Measurements from ENCODE around the gene DUSP22. TPM values are rescaled to one million over a fixed set of nuclear protein-coding genes. Genes with fewer than 3 reads are reported as not detected.

The DUSP22 gene
- total RNA-seq, 1 donor from 2014 or later: 61.2 TPM

DNA sequence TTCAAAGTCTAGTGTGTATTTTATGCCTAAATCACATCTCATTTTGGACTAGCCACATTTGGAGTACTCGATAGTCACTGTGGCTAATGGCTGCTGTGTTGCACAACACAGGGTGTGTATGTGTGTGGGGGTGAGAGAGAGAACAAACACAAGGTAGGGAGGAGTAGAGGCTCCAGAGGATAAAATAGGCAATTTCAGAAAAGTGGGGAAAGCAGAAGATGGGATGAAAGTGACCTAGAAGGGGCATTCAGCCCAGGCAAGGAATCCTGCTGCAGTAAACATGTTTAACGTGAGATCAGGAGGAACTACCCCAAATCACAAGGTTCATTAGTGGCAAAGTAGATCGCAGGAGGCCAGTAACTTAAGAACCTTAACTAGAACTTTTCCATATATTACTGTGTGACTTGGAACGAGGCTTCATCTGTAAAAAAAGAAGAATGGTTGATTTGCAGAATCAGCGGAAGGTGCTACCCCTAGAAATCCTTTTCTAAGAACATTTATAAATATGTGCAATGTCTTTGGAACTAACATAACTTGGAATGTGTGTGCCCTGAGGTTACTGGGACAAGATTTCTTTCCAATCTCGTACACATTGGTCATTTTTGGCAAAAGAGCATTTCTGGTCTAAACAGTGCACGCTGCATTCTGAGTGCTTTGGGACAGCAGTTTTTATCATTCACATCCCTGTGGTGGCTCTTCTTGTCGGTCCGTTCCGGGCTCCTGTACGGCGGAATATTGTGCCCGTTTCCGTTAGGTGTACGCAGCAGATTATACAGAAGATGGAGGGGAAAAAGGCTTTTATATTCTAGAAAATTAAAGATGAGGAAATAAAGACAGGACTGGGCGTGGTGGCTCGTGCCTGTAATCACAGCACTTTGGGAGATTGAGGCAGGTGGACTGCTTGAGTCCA is 2.6 kb downstream of the DUSP22 start:
- Histone ChIP-seq H3K27me3 (no peaks in the 10 kb centered on the region), H3K9me3 (no peaks in the 10 kb centered on the region), H3K4me1 (peaks cover 66% of the 10 kb centered on the region), H3K27ac (no peak overlapping the region), H3K36me3 (no peaks in the 10 kb centered on the region), H3K4me3 (no peak overlapping the region)
- TF ChIP-seq, protein P1, sequence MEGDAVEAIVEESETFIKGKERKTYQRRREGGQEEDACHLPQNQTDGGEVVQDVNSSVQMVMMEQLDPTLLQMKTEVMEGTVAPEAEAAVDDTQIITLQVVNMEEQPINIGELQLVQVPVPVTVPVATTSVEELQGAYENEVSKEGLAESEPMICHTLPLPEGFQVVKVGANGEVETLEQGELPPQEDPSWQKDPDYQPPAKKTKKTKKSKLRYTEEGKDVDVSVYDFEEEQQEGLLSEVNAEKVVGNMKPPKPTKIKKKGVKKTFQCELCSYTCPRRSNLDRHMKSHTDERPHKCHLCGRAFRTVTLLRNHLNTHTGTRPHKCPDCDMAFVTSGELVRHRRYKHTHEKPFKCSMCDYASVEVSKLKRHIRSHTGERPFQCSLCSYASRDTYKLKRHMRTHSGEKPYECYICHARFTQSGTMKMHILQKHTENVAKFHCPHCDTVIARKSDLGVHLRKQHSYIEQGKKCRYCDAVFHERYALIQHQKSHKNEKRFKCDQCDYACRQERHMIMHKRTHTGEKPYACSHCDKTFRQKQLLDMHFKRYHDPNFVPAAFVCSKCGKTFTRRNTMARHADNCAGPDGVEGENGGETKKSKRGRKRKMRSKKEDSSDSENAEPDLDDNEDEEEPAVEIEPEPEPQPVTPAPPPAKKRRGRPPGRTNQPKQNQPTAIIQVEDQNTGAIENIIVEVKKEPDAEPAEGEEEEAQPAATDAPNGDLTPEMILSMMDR (IDR thresholded peaks at IDR 0.05): no peak
- ATAC-seq: no peak
- intact Hi-C loops (cut with DNase I): no loop called here
- no peak for DNase-seq

DNA sequence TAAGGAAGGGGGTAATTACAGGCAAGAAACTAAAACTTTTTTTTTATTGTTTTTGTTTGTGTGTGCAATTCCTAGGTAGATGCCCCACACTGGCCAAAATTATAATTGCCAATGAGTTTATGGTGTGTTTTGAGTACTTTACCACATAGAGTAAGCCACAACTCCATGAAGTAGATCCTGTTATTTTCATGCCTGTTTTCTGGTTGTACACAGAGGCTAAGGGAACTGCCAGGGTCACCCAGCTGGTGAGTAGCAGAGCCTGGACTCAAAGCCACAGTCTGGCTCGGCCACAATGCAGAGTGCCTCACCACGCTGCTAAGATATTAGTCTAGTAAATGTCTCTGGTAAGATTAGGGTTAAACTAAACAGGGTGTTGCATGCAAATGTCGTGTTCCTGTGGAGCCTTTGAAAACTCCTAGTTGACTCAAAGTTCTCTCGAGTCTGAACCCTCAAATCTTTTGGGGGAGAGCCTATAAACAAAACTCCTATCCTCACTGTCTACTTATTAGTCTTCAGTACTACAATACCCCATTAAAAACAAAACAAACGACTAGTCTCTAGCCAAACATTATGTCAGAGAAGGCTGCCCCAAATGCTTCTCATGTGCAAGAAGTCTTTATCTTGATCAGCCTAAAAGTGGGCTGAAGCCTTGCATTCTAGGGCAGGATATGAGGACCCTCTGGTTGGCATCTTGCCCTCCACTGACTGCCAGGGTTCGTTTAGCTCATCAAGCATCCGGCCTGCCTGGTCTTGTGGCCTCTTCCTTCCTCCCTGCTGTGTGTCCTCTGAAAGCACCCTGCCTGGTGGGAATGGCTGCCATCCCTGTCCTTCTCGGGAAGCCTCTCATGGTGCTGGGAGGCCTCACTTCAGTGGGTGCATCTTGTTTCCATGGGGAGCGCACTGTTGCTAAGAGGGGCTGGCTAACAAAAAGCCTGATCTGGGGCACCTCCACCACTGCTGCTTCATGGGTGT is 4.2 kb downstream of the DUSP22 start:
- TF ChIP-seq, protein P1 (IDR thresholded peaks at IDR 0.05): no peak
- Histone ChIP-seq H3K9me3 (no peaks in the 10 kb centered on the region), H3K27me3 (no peaks in the 10 kb centered on the region), H3K27ac (peak overlapping the region; percentile 27), H3K4me1 (peaks cover 56% of the 10 kb centered on the region), H3K4me3 (no peak overlapping the region), H3K36me3 (no peaks in the 10 kb centered on the region)
- ATAC-seq (no peak), DNase-seq (peak; percentile 65)
- intact Hi-C loops (cut with DNase I): no loop called here

DNA sequence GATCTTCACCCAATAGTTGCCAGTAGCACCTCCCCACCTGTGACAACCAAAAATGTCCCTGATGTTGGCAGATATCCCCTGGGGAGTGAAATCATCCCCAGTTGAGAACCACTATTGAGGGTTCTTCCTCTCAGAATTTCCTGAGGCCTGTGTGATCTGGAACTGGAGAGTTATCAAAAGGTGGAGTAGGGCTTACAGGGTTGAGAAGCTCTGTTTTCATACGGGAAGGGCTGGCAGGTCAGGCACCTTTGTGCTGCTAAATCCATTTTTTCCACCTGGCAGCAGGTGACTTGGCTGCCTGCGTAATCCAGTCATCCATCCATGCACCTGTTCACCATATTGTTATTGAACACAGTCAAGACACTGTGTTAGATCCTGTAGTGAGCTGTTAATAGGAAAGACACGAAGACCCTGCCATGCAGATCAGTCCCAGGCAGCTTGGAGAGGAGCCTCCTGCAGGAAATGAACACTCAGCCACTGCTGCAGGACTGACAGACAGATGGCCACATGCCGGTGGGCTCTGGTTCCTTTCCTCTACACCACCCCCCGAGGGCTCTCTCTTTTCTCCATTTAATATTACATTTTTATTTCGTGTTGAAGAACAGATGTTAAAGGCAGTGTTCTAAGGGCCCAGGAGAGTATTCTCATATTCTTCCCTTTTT is 5.4 kb downstream of the DUSP22 start:
- H3K27ac ChIP-seq: peak overlapping the region; percentile 1

DNA sequence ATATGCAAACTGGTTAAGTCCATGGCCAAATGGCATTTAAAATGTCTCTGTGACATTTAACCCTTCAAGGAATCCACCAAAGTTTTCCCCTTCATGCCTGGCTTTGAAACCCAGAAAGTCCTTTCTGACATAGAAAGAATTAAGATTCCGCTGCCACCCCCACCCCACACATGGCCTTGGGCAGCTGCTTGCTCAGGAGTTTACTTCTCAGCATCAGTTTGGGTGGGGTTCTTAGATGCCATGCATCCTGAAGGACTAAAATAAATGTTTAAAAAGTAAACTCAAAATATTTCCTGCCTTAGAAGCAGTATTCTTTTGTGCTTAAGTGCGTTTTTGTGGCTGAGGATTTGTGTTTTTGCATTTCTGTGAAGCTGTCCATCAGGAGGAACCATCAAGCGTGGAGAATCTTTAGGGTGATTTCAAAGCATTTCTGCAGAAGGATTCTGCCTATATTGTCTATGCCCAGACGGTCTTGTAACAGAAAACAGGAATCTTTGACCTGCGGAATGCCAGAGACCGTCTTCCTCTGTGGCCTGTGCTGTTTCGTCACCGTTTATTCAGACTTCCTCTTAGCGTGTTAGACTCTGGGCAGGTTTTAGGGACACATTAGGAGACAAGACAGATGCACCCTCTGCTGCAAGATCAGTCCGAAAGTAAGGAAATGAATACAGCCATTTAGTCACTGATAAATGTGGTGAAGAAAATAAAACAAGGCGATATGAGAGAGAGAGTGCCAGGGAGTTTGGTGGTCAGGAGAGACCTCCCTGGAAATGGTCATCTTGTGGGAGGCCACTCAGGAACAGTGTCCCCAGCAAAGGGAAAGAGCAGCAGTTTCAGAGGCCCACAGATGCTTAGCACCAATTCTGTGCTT is 6.2 kb downstream of the DUSP22 start:
- intact Hi-C loops (cut with DNase I): no loop called here
- TF ChIP-seq, protein P1 (IDR thresholded peaks at IDR 0.05): no peak
- Histone ChIP-seq H3K9me3 (no peaks in the 10 kb centered on the region), H3K27ac (peak overlapping the region; percentile 1), H3K27me3 (no peaks in the 10 kb centered on the region), H3K36me3 (no peaks in the 10 kb centered on the region), H3K4me1 (peaks cover 55% of the 10 kb centered on the region), H3K4me3 (no peak overlapping the region)
- ATAC-seq (peak; percentile 66), DNase-seq (no peak)

More for the DNA sequence above, 5.4 kb downstream of the DUSP22 start:
- TF ChIP-seq, protein P1 (IDR thresholded peaks at IDR 0.05): no peak
- ATAC-seq: no peak
- no peak for DNase-seq
- intact Hi-C loops (cut with DNase I): no loop called here
- Histone ChIP-seq H3K27me3 (no peaks in the 10 kb centered on the region), H3K4me1 (peaks cover 55% of the 10 kb centered on the region), H3K4me3 (no peak overlapping the region), H3K36me3 (no peaks in the 10 kb centered on the region), H3K9me3 (no peaks in the 10 kb centered on the region)
